ENCODE results near the gene CRYZ.

GRCh38 chr1:74766579-74766978, 33.7 kb upstream of the CRYZ start:
- TF ChIP-seq POLR2AphosphoS5 (IDR thresholded peaks at IDR 0.05): no peak
- TF ChIP-seq, protein P1, sequence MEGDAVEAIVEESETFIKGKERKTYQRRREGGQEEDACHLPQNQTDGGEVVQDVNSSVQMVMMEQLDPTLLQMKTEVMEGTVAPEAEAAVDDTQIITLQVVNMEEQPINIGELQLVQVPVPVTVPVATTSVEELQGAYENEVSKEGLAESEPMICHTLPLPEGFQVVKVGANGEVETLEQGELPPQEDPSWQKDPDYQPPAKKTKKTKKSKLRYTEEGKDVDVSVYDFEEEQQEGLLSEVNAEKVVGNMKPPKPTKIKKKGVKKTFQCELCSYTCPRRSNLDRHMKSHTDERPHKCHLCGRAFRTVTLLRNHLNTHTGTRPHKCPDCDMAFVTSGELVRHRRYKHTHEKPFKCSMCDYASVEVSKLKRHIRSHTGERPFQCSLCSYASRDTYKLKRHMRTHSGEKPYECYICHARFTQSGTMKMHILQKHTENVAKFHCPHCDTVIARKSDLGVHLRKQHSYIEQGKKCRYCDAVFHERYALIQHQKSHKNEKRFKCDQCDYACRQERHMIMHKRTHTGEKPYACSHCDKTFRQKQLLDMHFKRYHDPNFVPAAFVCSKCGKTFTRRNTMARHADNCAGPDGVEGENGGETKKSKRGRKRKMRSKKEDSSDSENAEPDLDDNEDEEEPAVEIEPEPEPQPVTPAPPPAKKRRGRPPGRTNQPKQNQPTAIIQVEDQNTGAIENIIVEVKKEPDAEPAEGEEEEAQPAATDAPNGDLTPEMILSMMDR (IDR thresholded peaks at IDR 0.05): no peak
- TF ChIP-seq POLR2A (IDR thresholded peaks at IDR 0.05; ENCODE audit: low read depth): no peak
- TF ChIP-seq EP300 (IDR thresholded peaks at IDR 0.05): no peak

Measured in esophagus muscularis mucosa (tissue), 4 donors.